Sigmoid colon (tissue), 7 donors: ENCODE results near the gene ERCC5. TPM values are rescaled to one million over a fixed set of nuclear protein-coding genes. Genes with fewer than 3 reads are reported as not detected.

Experiments used
- DNase-seq: peaks from one replicate; pipeline ENCODE4 v3.0.0-alpha.2; 2019
- H3K27ac ChIP-seq, 4 donors: fragments of 200-600 bp; sonication (generic); one replicate each; pipeline ENCODE4 v1.5.1; 2016 to 2019; ENCODE audit warnings: mild to moderate bottlenecking in 1 of 4
- H3K27me3 ChIP-seq, 3 donors: fragments of 200-600 bp; sonication (generic); one replicate each; pipeline ENCODE4 v1.5.1; 2019; ENCODE audit warnings: mild to moderate bottlenecking in 1 of 3
- H3K36me3 ChIP-seq, 4 donors: fragments of 200-600 bp; sonication (generic); one replicate each; pipeline ENCODE4 v1.5.1; 2016 to 2019
- H3K4me1 ChIP-seq, 4 donors: fragments of 200-600 bp; sonication (generic); one replicate each; pipeline ENCODE4 v1.5.1; 2017 to 2019
- H3K4me3 ChIP-seq, 4 donors: fragments of 200-600 bp; sonication (generic); one replicate each; pipeline ENCODE4 v1.5.1; 2017 to 2019; ENCODE audit warnings: mild to moderate bottlenecking in 2 of 4, moderate library complexity in 1 of 4
- H3K9me3 ChIP-seq, 4 donors: fragments of 200-600 bp in 3 of 4; sonication (generic) in 3 of 4; one replicate each; pipeline versions ENCODE4 v1.5.1 to v1.6.1; 2013 to 2019
- EP300 ChIP-seq, 4 donors: sonication (generic); formaldehyde crosslinking; IDR thresholded peaks; one replicate each; pipeline ENCODE4 v1.6.1; 2017; ENCODE audit warnings: antibody characterized with exemption in 4 of 4
- POLR2A ChIP-seq, 2 donors: fragments of 450-650 bp; IDR thresholded peaks; one replicate each; pipeline ENCODE4 v1.6.1; 2016; ENCODE audit warnings: antibody characterized with exemption in 2 of 2, mild to moderate bottlenecking in 2 of 2, moderate library complexity in 2 of 2
- POLR2AphosphoS5 ChIP-seq, 4 donors: sonication (generic); formaldehyde crosslinking; IDR thresholded peaks; one replicate each; pipeline ENCODE4 v1.6.1; 2017; ENCODE audit warnings: antibody characterized with exemption in 4 of 4
- WGBS, 2 donors: extraction: QIAGEN DNeasy Blood & Tissue Kit; methylation state at CpG; one replicate each; pipeline ENCODE4 v1.1.7; 2013; 5-methylcytosine and 5-hydroxymethylcytosine counted together
- intact Hi-C: fragments of 100-400 bp; cut with DNase I; formaldehyde crosslinking; loops from one replicate; pipeline ENCODE4 v1.15.1; 2023
- polyA plus RNA-seq, 3 donors: library from polyadenylated mRNA; stranded (reverse); fragments of 200-250 nt; gene quantifications; one replicate each; pipeline ENCODE4 v1.2.3, GENCODE V29; 2013
- total RNA-seq, 4 donors: library from RNA; depleted of rRNA; stranded (reverse); fragments of >200 nt; gene quantifications; one replicate each; pipeline ENCODE4 v1.1.0, GENCODE V29; 2016
- TF ChIP-seq, protein P1 (sequence below), 4 experiments: fragments of 450-650 bp in 3 of 4; fragments of 200-600 bp in 1 of 4; IDR thresholded peaks; one replicate each; pipeline ENCODE4 v1.5.1; 2016 to 2019; ENCODE audit warnings: antibody characterized with exemption in 4 of 4, mild to moderate bottlenecking in 3 of 4, moderate library complexity in 2 of 4
- donor health status: healthy with polysubstance abuse.
- donor health status: Bipolar disorder and iron deficiency.
- donor health status: healthy.

Gene ERCC5
- total and polyA plus RNA-seq, 7 donors = 30.7 to 68.5 (median 51.2) TPM

DNA sequence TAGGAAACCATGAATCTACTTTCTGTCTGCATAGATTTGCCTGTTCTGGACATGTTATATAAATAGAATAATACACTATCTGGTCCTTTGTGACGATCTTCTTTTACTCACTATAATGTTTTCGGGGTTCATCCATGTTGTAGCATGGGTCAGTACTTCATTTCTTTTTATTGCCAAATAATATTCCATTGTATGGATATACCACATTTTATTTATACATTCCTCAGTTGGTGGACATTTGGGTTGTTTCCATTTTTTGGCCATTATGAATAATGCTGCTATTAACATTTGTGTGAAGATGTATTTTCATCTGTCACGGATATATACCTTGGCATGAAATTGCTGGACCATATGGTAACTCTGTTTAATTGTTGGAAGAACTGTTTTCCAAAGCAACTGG lies 40.2 kb upstream of the ERCC5 start:
- 98 to 99% methylated on average over 3 of the region's 3 CpGs for WGBS, 2 donors
- TF ChIP-seq EP300 (IDR thresholded peaks at IDR 0.05) (no peak), POLR2AphosphoS5 (IDR thresholded peaks at IDR 0.05) (no peak), POLR2A (IDR thresholded peaks at IDR 0.05) (no peak)
- TF ChIP-seq, protein P1, sequence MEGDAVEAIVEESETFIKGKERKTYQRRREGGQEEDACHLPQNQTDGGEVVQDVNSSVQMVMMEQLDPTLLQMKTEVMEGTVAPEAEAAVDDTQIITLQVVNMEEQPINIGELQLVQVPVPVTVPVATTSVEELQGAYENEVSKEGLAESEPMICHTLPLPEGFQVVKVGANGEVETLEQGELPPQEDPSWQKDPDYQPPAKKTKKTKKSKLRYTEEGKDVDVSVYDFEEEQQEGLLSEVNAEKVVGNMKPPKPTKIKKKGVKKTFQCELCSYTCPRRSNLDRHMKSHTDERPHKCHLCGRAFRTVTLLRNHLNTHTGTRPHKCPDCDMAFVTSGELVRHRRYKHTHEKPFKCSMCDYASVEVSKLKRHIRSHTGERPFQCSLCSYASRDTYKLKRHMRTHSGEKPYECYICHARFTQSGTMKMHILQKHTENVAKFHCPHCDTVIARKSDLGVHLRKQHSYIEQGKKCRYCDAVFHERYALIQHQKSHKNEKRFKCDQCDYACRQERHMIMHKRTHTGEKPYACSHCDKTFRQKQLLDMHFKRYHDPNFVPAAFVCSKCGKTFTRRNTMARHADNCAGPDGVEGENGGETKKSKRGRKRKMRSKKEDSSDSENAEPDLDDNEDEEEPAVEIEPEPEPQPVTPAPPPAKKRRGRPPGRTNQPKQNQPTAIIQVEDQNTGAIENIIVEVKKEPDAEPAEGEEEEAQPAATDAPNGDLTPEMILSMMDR (IDR thresholded peaks at IDR 0.05) = no peak
- Histone ChIP-seq H3K9me3 (no peaks in the 10 kb centered on the region), H3K4me3 (no peak overlapping the region), H3K36me3 (peaks cover 0 to 16% (median 1%) of the 10 kb centered on the region in 4 donors), H3K27ac (no peak overlapping the region), H3K27me3 (no peaks in the 10 kb centered on the region), H3K4me1 (peaks cover 0 to 22% (median 12%) of the 10 kb centered on the region in 4 donors)
- no peak for DNase-seq
- intact Hi-C loops = loop anchor here (10.0 kb wide), 1 partner anchor 151 kb away; no protein-coding TSS in a partner anchor

DNA sequence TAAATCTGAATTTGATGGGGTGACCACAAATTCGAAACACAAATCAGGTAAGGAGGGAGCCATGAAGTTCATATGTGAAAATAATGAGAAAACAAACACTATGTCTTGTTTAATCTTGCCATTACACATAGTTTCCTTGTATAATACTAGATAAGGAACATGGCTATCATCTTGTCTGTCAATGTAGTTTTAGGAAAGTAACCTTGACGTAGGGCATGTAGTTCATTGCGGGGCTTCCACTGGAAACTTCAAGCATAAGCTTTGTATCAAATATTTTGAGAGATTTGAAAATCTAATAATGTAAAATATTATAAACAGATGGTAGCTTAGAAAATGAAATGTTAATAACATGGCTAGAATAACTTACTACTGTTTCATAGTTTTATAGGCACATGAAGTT lies 38.1 kb upstream of the ERCC5 start:
- no peak for DNase-seq
- peaks cover 0 to 20% (median 4%) of the 10 kb centered on the region in 4 donors for H3K36me3 ChIP-seq
- H3K27me3 ChIP-seq = no peaks in the 10 kb centered on the region
- H3K27ac ChIP-seq = no peak overlapping the region
- intact Hi-C loops = loop anchor here (10.0 kb wide), 1 partner anchor 153 kb away; no protein-coding TSS in a partner anchor
- H3K4me3 ChIP-seq = no peak overlapping the region
- H3K4me1 ChIP-seq = peaks cover 0 to 8% (median 0%) of the 10 kb centered on the region in 4 donors
- no peaks in the 10 kb centered on the region for H3K9me3 ChIP-seq
- TF ChIP-seq POLR2A (IDR thresholded peaks at IDR 0.05) = no peak
- TF ChIP-seq, protein P1 (IDR thresholded peaks at IDR 0.05) = no peak
- no peak for TF ChIP-seq EP300 (IDR thresholded peaks at IDR 0.05)
- TF ChIP-seq POLR2AphosphoS5 (IDR thresholded peaks at IDR 0.05) = no peak
- 95 to 98% methylated on average over 3 of the region's 3 CpGs for WGBS, 2 donors

DNA sequence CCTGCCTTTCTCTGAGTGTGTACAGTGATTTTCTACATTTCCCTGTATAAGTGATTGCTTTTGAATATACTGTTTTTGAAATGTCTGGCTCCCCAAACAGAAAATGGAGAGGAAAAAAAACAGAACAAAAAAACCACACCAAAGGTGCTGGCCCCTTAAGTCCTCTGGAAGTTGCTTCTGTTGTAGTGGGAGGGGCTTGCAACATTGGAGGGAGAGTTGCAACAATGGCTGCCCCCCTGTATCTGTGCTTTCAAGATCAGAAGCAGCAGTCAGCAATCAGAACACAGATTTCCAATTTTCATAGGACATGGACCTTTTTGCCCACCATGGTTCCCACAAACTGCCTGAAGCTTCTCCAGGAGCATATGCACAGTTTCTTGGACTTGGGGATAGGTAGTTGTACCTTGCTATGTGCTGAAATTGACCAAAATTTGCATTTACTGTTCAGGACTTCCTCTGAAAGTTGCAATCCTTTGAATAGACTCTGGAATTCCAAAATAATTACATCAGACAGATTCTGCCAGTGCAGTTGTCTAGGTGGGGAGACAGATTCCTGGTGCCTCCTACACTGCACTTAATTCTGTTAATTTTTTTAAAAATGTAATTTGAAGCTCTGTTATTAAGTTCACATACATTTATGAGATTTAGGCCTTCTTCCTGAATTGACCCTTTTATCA lies 33.1 kb upstream of the ERCC5 start:
- peaks cover 0 to 35% (median 8%) of the 10 kb centered on the region in 4 donors for H3K36me3 ChIP-seq
- H3K4me3 ChIP-seq = no peak overlapping the region
- H3K9me3 ChIP-seq = no peaks in the 10 kb centered on the region
- no peak for TF ChIP-seq POLR2AphosphoS5 (IDR thresholded peaks at IDR 0.05)
- no peak for TF ChIP-seq POLR2A (IDR thresholded peaks at IDR 0.05)
- TF ChIP-seq, protein P1 (IDR thresholded peaks at IDR 0.05) = no peak
- TF ChIP-seq EP300 (IDR thresholded peaks at IDR 0.05) = no peak
- H3K27ac ChIP-seq = no peak overlapping the region
- no peaks in the 10 kb centered on the region for H3K27me3 ChIP-seq
- intact Hi-C loops = no loop called here
- DNase-seq = no peak
- H3K4me1 ChIP-seq = peaks cover 0 to 16% (median 3%) of the 10 kb centered on the region in 4 donors

DNA sequence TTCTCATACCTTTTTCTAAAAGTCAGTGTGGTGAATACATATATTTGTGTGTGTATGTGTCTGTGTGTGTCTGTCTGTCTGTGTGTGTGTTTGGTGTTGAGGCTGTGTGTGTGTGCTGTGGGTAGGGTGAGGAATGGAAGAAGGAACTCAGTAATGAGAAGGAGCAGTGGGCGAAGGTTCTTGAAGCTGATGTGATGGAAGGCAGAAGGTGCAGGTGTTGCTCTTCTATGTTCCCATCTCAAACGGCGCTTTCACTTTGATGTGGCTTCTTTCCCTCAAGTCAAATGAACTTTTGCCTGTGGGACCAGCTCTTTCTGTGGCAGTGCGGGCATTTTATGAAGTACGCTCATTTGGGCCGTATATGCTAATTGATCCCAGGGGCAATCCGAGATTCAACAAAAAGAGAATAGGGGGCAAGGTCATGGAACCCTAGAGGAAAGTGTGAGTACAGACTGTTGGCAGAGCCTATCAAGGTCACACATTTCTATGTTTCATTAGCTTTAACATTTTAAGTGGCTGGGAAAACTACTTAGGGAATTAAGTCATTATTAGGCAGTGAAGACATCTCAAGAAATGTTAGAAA lies 31.7 kb upstream of the ERCC5 start:
- no peaks in the 10 kb centered on the region for H3K27me3 ChIP-seq
- no peak overlapping the region for H3K4me3 ChIP-seq
- H3K9me3 ChIP-seq = no peaks in the 10 kb centered on the region
- H3K4me1 ChIP-seq = peaks cover 0 to 12% (median 3%) of the 10 kb centered on the region in 4 donors
- DNase-seq = no peak
- 81 to 85% methylated on average over 7 of the region's 7 CpGs for WGBS, 2 donors
- TF ChIP-seq POLR2A (IDR thresholded peaks at IDR 0.05) (no peak), EP300 (IDR thresholded peaks at IDR 0.05) (no peak), POLR2AphosphoS5 (IDR thresholded peaks at IDR 0.05) (no peak)
- TF ChIP-seq, protein P1 (IDR thresholded peaks at IDR 0.05) = no peak
- H3K36me3 ChIP-seq = peaks cover 0 to 27% (median 8%) of the 10 kb centered on the region in 4 donors
- intact Hi-C loops = no loop called here
- H3K27ac ChIP-seq = no peak overlapping the region
